GM18870 (cell line): ENCODE measurements around the gene APBA2.
"Not testable (repeated sequence)": the region's sequence is repeated elsewhere in the genome, so short reads cannot be mapped to it uniquely, and the experiment has no call there.

Experiments
- ATAC-seq: cut with Tn5 transposase; IDR thresholded peaks from one replicate; pipeline ENCODE4 v1.9.1; 2021; ENCODE audit warnings: moderate library complexity; ENCODE audit not compliant: unreplicated experiment

Gene APBA2

GRCh38 chr15:28885630-28886430, at the start of gene APBA2:
Gene APBA2, plus strand, starts transcription at chr15:28885974. Its CDS starts 167,911 bp downstream, at chr15:29053885.
- ATAC-seq = no peak

GRCh38 chr15:28840285-28840684, 45.5 kb upstream of the APBA2 start:
- not testable (repeated sequence) for ATAC-seq

- not testable (repeated sequence) for ATAC-seq
Measured at GRCh38 chr15:28842210-28842609, 43.6 kb upstream of the APBA2 start.

GRCh38 chr15:28843520-28843919, 42.3 kb upstream of the APBA2 start:
- not testable (repeated sequence) for ATAC-seq

- ATAC-seq = not testable (repeated sequence)
Measured at GRCh38 chr15:28844147-28844546, 41.6 kb upstream of the APBA2 start.

- ATAC-seq = peak; percentile 97
Measured at GRCh38 chr15:28847247-28847646, 38.5 kb upstream of the APBA2 start.

GRCh38 chr15:28847959-28848358, 37.8 kb upstream of the APBA2 start:
- not testable (repeated sequence) for ATAC-seq

- not testable (repeated sequence) for ATAC-seq
Measured at GRCh38 chr15:28848521-28848920, 37.3 kb upstream of the APBA2 start, which contains the start of gene GOLGA6L7. Gene GOLGA6L7, minus strand, starts transcription at chr15:28848644. Its CDS starts 95 bp downstream, at chr15:28848549.

GRCh38 chr15:28849271-28849670, 36.5 kb upstream of the APBA2 start:
- ATAC-seq = not testable (repeated sequence)

- not testable (repeated sequence) for ATAC-seq
Measured at GRCh38 chr15:28849766-28850165, 36.0 kb upstream of the APBA2 start.

GRCh38 chr15:28853654-28854053, 32.1 kb upstream of the APBA2 start:
- ATAC-seq = not testable (repeated sequence)

- not testable (repeated sequence) for ATAC-seq
Measured at GRCh38 chr15:28854578-28854977, 31.2 kb upstream of the APBA2 start.

- no peak for ATAC-seq
Measured at GRCh38 chr15:28861031-28861534, 24.7 kb upstream of the APBA2 start.

- not testable (repeated sequence) for ATAC-seq
Measured at GRCh38 chr15:28861589-28862293, 24.0 kb upstream of the APBA2 start.

GRCh38 chr15:28868744-28869345, 16.9 kb upstream of the APBA2 start:
- ATAC-seq = no peak

- no peak for ATAC-seq
Measured at GRCh38 chr15:28871168-28871567, 14.6 kb upstream of the APBA2 start.

- no peak for ATAC-seq
Measured at GRCh38 chr15:28873006-28873405, 12.8 kb upstream of the APBA2 start.

- ATAC-seq = no peak
Measured at GRCh38 chr15:28873585-28874190, 12.1 kb upstream of the APBA2 start.

GRCh38 chr15:28875461-28876000, 10.2 kb upstream of the APBA2 start:
- ATAC-seq = no peak

GRCh38 chr15:28876131-28876844, 9.5 kb upstream of the APBA2 start:
- ATAC-seq = no peak
